GM19035 (cell line): ENCODE measurements around the gene ATP1B1.

Experiments
- ATAC-seq: cut with Tn5 transposase; IDR thresholded peaks from one replicate; pipeline ENCODE4 v1.9.1; 2021; ENCODE audit not compliant: unreplicated experiment

The ATP1B1 gene

GRCh38 chr1:169106095-169106920 is at the start of gene ATP1B1:
Gene ATP1B1, plus strand, starts transcription at chr1:169106690. Its CDS starts 140 bp downstream, at chr1:169106830.
- ATAC-seq: peak; percentile 90

GRCh38 chr1:169059421-169059820 is 47.1 kb upstream of the ATP1B1 start:
- ATAC-seq: no peak

GRCh38 chr1:169060043-169060722 is 46.3 kb upstream of the ATP1B1 start:
- no peak for ATAC-seq

- no peak for ATAC-seq
Observed at GRCh38 chr1:169060919-169061639, 45.4 kb upstream of the ATP1B1 start.

- no peak for ATAC-seq
Observed at GRCh38 chr1:169062152-169062551, 44.3 kb upstream of the ATP1B1 start.

- no peak for ATAC-seq
Observed at GRCh38 chr1:169064103-169064502, 42.4 kb upstream of the ATP1B1 start.

GRCh38 chr1:169070547-169070946 is 35.9 kb upstream of the ATP1B1 start:
- no peak for ATAC-seq

GRCh38 chr1:169070958-169071357 is 35.5 kb upstream of the ATP1B1 start:
- no peak for ATAC-seq

- no peak for ATAC-seq
Observed at GRCh38 chr1:169072945-169073725, 33.4 kb upstream of the ATP1B1 start.

- ATAC-seq: no peak
Observed at GRCh38 chr1:169078163-169078883, 28.2 kb upstream of the ATP1B1 start.

GRCh38 chr1:169081503-169082123 is 24.9 kb upstream of the ATP1B1 start:
- no peak for ATAC-seq

GRCh38 chr1:169085911-169086310 is 20.6 kb upstream of the ATP1B1 start:
- ATAC-seq: no peak

GRCh38 chr1:169086603-169087455 is 19.7 kb upstream of the ATP1B1 start:
- ATAC-seq: no peak

- ATAC-seq: no peak
Observed at GRCh38 chr1:169087876-169088275, 18.6 kb upstream of the ATP1B1 start.

- ATAC-seq: no peak
Observed at GRCh38 chr1:169089776-169090175, 16.7 kb upstream of the ATP1B1 start.

- no peak for ATAC-seq
Observed at GRCh38 chr1:169090308-169090899, 16.1 kb upstream of the ATP1B1 start.

- peak; percentile 50 for ATAC-seq
Observed at GRCh38 chr1:169090900-169091311, 15.6 kb upstream of the ATP1B1 start.

GRCh38 chr1:169091480-169091941 is 15.0 kb upstream of the ATP1B1 start:
- ATAC-seq: peak; percentile 78
